ENCODE data around the gene SULT6B1. TPM values are rescaled to one million over a fixed set of nuclear protein-coding genes. Genes with fewer than 3 reads are reported as not detected.

The SULT6B1 gene
- total RNA-seq, 1 experiment from 2014 or later = not detected

DNA sequence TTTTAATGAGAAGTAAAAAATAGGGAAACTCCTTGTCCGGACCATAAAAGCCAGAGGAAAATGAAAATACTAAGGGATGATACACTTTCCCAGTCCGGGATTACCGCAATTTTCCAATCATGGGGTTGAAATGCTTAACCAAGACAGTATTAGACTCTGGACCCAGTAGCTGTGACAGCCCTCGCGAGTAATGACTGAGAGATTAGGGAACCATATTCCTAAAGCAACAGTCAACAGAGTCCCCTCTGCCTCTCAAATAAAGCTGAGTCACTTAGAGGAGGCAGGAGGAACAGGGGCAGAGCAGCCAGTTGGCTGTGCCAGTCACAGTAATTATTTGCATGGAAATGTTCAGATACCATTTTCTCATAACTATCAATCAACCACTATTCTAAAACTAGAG, 69.3 kb downstream of the SULT6B1 start:
- Histone ChIP-seq H3K4me1 (replicated peaks; ENCODE audit: insufficient read depth) (no peaks in the 10 kb centered on the region), H3K27ac (no peak overlapping the region), H3K9me3 (ENCODE audit: insufficient read depth, low read depth) (no peaks in the 10 kb centered on the region), H3F3A (ENCODE audit: insufficient read depth, low read depth) (no peaks in the 10 kb centered on the region), H3K4me2 (no peak overlapping the region), H3K36me3 (ENCODE audit: low read depth) (peaks cover 12% of the 10 kb centered on the region; the same call in 1 of the 2 replicates), H3K27me3 (ENCODE audit: insufficient read depth, low read depth) (no peaks in the 10 kb centered on the region), H3K79me2 (ENCODE audit: low read depth) (no peaks in the 10 kb centered on the region), H3K4me3 (no peak overlapping the region), H2AFZ (no peak overlapping the region), H3K9me2 (ENCODE audit: insufficient read depth) (no peaks in the 10 kb centered on the region), H4K20me1 (ENCODE audit: insufficient read depth) (no peaks in the 10 kb centered on the region)
- no peak for DNase-seq
- intact Hi-C loops (cut with micrococcal nuclease; ENCODE audit: unreplicated experiment) = no loop called here
- TF ChIP-seq EZH2 (IDR thresholded peaks at IDR 0.05; ENCODE audit: low read depth) = no peak
- TF ChIP-seq, protein P1, sequence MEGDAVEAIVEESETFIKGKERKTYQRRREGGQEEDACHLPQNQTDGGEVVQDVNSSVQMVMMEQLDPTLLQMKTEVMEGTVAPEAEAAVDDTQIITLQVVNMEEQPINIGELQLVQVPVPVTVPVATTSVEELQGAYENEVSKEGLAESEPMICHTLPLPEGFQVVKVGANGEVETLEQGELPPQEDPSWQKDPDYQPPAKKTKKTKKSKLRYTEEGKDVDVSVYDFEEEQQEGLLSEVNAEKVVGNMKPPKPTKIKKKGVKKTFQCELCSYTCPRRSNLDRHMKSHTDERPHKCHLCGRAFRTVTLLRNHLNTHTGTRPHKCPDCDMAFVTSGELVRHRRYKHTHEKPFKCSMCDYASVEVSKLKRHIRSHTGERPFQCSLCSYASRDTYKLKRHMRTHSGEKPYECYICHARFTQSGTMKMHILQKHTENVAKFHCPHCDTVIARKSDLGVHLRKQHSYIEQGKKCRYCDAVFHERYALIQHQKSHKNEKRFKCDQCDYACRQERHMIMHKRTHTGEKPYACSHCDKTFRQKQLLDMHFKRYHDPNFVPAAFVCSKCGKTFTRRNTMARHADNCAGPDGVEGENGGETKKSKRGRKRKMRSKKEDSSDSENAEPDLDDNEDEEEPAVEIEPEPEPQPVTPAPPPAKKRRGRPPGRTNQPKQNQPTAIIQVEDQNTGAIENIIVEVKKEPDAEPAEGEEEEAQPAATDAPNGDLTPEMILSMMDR (conservative IDR thresholded peaks at IDR 0.05) = no peak
- no TSS peak for BruUV-seq (replicated peaks)
- ChIA-PET POLR2A (ENCODE audit: unreplicated experiment) (no interaction called here), CTCF (no interaction called here)

Other genes starting within 250 kb of the SULT6B1 start
- 33.5 and 37.6 TPM in 2 replicates for gene STRN, start 222.1 kb downstream of the SULT6B1 start, total RNA-seq (2021)
- gene HEATR5B, start 104.3 kb downstream of the SULT6B1 start, total RNA-seq (2021) = 10.4 and 13.0 TPM in 2 replicates
- 4.1 and 5.5 TPM in 2 replicates for gene GPATCH11, start 104.2 kb downstream of the SULT6B1 start, total RNA-seq (2021)
- 39.8 and 61.2 TPM in 2 replicates for gene EIF2AK2, start 31.7 kb downstream of the SULT6B1 start, total RNA-seq (2021)
- gene CEBPZOS, start 7.8 kb upstream of the SULT6B1 start, total RNA-seq (2021) = 46.5 and 53.2 TPM in 2 replicates
- gene CEBPZ, start 42.9 kb upstream of the SULT6B1 start, total RNA-seq (2021) = 29.2 and 35.7 TPM in 2 replicates
- 18.8 and 21.9 TPM in 2 replicates for gene NDUFAF7, start 43.0 kb upstream of the SULT6B1 start, total RNA-seq (2021)
- 27.1 and 27.5 TPM in 2 replicates for gene PRKD3, start 136.2 kb upstream of the SULT6B1 start, total RNA-seq (2021)
- 2.6 and 3.0 TPM in 2 replicates for gene QPCT, start 156.0 kb upstream of the SULT6B1 start, total RNA-seq (2021)

Measured in PC-9 (cell line).